ENCODE measurements around the gene SH3RF3.

SH3RF3 gene

DNA sequence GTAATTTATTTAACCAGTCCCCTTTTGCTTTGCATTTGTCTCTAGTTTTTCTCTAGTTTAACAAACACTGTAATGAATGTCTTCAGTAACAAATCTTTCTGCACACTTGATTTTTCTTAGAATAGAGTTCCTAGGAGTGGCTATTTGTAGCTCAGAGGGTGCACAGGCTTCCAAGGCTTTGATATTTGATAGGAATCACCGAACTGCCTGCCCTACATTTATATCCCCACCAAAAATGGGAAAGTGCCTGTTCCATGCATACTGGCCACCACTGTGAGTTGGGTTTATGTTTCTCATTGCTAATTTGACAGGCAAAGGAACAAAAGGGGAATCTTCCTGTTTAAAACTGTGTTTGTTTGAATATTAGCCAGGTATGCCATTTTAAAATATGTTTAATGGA lies 238.7 kb downstream of the SH3RF3 start:
- DNase-seq: no peak

DNA sequence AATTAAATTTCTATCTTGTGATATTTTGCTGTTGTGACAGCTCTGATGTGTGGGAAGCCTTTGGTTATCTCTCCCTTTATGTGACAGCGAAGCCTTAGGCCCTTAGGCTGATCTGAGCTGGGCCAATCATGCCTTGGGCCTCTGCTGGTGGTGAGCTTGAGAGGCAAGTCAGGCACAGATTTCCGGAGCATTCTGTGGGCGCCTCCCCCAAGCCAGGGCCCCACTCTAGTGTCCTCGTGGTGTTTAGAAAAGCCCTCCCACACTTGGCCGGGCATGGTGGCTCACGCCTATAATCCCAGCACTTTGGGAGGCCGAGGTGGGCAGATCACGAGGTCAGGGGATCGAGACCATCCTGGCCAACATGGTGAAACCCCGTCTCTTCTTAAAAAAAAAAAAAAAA lies 239.8 kb downstream of the SH3RF3 start:
- no peak for DNase-seq

DNA sequence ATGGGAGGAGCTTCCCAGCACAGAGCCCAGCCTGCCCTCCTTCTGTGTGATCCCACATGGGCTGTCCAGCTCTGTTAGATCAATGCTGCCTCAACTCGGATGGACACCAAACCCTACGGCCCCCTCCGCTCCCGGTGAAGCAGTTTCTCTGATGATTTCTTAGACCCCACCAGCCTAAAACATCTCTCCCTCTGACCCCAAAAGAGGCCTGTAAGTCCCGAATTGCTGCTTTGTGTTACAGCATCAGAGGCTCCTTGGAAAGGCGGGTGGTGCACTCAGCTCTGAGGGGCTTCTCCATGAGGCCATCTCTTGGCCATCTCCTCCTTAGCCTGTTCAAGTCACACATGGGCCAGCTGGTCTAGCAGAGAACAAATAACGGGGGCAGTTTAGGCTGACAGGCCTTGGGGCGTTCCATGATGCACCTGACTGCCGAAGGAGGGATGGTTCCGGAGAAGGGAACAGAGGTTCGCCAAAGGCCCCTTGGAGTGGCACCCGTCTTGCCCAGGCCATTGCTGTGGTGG lies 240.7 kb downstream of the SH3RF3 start:
- DNase-seq: no peak

DNA sequence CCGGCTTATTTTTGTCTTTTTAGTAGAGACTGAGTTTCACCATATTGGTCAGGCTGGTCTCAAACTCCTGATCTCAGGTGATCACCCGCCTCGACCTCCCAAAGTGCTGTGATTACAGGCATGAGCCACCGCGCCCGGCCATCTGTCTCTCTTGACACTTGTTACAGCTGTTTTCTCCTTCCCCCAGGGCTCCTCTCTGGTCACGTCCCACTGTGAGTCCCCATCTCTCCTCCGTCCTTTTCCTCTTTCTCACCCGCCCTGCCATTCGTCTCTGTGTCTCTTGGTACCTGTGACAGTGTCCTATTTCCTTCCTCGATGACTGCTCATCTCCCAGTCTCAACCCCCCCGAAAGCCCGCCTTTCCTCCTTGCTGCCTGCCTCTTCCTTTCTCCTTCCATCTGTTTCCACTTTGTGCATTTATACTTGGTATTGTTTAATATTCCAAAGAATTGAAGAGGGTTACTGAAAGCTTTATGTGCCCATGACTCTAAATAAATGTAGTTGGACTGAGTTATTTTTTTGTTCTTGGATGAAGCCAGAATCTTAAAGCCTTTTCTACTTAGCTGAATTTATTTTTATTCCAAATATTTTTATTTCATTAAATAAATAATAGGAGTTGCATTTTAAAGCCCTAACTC lies 241.5 kb downstream of the SH3RF3 start:
- no peak for DNase-seq

DNA sequence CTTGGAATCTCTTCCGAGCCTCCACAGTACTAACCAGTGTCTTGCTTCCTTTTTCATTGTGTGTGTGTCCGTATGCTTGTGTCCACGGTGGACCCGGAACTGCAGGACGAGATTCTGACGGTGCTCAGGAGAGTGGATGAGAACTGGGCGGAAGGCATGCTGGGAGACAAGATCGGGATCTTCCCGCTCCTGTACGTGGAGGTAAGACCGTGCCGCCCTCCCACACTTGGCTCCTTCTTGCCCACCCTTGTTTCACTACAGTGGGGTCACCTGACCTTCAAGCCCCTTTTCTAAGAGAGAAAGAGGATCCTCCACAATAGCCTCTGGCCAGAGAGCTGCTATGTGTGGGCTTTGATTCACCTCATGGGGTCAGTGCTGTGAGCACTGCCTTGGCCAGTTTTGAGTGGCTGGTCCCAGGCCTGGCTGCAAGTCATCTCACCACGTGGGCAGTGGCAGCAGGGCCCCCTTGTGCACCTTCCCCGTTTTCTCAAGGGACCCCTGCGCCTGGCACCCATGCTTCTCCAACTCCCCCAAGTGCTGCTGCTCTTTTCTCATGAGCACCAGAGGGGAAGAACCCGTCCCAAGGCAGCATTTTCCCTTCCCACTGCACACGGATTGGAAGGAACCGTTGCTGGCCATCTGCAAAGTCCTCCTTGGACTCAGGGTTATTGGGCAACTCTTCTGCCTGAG lies 242.6 kb downstream of the SH3RF3 start:
- DNase-seq: no peak

DNA sequence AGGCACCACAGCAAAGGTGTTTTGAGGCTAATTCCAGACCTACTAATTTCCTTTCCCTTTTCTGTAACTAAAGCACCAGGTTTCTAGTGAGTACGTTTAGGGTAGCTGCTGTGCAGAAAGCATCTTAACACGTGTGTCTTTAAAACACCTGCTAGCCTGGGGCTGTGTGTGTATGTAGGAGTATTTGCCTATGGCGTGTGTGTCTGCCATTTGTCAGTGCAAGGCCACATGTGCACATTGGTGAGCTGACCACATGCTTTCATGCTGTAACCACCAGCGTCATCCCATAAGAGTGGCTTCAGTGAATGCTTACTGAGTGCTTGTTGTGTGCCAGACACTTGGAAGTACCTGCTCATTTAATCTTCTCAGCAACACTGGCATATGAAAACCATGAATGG lies 243.2 kb downstream of the SH3RF3 start:
- DNase-seq: no peak

DNA sequence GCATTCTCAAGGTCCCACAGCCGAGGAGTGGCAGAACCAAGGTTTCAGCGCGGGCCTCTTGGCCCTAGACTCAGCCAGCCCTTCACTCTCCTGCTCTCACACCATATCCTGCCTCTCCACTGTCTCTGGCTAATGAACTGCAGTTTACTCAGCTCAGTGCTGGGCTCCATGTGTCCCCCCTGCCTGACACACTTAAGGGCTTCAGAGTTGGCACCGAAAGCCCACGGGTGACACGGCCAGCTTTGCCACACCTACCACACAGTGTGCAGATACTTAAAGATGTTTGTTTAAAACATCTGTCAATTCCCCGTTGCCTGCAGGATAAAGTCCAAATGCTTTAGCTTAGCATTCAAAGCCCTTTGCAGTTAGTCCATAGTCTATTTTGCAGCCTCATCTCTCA lies 243.6 kb downstream of the SH3RF3 start:
- no peak for DNase-seq

DNA sequence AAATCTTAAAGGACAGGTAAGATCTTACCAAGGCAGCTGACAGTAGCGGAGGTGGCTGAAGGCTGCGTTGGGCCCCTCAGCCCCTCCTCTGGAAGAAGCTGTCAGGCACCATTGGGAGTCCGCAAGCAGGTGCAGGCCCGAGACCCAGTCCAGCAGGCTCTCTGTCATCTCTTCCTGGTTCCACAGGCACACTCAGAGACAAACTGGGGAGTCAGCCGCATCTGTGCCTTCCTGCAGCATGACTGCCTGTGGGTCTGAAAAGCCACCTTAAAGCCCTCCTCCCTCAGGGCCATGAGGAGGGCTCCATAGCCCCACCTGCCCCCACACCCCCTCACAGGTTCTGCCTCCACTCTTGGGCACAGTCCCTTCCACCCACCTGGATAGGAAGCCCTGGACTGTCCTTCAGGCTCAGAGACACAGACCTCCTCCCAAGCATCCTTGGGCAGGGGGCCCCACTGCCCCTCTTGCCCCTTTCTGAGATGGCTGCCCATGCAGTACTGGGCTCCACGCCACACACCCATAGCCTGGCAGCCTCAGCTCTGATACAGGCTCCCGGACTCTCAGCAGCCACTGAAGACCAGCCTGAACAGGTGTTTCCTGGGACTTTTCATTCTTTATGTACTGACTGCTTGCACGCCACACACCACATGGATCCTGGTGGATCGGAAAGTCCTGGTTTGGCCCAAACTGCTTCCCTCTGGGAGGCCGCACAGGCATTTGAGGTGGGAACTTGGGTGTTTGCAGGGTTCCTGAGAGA lies 245.0 kb downstream of the SH3RF3 start:
- no peak for DNase-seq

DNA sequence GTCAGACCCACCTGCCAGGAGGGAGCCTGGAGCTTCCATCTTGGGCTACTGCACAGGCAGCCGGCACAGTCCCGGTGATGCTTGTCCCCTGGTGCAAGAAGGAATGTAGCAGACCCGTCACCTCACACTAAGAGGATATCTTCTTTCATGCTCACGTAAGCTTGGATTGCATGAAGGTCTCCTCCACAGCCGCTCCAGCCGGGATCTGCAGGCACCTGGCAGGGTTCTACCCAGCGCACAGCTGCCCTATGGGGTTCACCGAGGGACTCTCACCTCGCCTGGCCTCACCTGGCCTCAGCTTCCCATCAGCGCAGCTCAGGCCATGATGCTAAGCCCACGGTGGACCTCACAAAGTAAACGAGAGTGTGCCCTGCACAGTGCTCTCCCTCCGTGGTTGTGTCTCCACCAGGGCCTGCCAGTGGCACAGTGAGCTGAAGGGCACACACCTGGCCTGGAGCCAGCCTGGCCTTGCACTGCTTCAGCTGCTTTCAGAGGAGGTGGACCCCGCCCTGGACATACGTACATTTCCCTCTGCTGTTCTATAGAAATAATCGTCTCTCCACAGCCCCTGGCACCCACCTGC lies 245.6 kb downstream of the SH3RF3 start:
- no peak for DNase-seq

DNA sequence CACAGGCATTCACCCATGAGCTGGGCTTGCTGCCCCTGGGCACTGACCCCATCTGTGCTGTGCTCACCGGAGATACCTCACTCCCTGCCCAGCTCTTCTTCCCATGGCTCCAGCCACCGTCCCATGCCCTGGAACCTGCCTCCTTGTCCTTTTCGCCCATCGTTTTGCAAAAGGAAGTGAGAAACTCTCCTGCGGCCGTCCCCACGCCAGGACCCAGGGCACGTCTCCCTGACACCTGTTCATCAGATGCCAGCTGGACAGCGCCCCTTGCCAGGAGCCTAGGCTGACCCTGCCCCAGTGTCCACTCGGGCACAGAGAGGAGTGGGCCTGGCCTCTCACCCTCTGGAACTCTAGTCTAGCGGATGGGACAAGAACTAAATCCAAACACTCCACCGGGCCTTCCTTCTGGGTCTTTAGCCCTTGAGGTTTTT lies 246.1 kb downstream of the SH3RF3 start:
- DNase-seq: no peak

DNA sequence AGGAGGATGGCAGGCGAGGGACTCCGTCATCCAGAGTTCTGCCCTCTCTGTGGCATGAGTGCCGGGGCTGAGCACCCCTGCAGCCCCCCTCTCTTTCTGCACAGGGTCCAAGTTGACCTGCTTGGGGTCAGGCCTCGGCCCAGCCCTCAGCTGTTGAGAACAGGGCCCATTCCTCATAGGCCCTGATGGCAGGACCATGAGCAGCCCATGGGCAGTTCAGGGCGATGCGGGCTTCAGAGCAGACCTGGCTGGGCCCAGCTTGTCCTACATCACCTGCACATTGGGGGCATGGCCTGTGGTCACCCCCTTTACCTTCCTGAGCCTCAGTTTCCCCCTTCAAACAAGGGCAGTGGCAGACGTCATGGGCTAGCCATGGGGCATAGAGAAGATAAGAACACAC lies 246.7 kb downstream of the SH3RF3 start:
- no peak for DNase-seq

DNA sequence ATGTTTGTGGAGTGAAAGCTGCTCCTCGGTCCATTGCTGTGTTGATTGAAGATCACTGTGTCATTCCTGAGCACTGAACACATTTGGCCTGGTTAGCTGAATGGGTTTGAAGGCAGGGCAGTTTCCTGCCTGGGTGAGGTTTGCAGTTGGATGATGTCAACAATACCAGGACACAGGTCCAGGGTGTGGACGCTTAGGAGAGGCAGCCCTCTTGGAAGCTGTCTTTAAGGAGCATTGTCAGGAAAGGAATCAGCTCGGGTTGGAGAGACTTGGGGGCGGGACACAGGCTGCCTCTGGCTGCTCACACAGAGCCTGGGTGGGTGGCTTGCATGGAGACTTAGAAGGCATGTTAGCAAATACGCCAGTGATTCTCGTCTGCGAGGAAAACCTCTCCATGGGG lies 247.1 kb downstream of the SH3RF3 start:
- DNase-seq: no peak

DNA sequence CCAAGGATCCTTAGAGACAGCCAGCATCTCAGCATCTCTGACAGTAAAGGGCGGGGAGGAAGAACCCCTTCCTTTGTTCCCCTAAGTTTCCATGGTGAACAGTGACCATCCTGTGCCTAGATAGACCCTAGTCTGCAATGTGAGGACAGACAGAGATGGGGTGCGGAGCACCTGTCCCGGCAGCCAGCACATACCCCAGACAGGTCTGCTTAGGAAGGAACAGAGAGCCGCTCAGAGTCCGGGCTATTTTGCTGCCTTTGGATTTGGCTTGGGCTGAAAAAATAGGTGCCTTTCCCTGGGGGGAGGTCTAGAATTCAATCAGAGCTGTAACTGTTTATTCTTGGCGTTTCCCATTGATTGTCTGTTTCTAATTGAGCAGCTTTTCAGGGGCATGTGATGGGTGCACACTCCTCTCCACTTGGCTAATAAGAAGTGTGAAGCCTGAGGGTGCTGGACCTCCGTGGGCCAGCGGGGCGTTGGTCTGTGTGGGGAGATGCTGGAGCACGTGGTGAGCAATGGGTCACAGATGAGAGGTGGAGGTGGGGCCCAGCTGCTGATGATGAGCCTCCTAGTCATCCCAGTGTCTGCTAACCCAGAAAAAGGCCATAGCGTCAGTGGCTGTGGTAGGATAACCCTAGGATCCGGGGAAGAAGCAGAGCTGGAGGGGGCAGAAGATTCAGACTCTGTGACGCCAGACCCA lies 247.9 kb downstream of the SH3RF3 start:
- no peak for DNase-seq

DNA sequence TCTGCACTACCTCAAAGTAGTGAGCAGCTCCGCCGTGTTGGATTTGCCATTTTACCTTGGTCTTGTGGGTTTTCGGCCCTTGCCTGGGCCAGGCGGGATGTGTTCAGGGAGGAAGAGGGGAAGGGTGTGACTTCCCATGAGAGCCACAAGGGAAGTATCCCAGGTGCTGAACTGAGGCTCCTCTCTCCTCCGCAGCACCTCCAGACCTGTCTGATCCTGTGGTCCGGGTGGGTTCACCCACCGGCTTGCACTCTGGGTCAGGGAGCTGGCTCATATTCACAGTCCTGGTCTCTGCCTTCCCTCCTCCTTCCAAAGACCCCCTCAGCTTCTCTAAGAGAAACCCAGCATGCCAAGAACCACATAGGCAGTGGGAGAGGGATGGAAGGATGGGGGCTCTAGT lies 249.0 kb downstream of the SH3RF3 start:
- no peak for DNase-seq

DNA sequence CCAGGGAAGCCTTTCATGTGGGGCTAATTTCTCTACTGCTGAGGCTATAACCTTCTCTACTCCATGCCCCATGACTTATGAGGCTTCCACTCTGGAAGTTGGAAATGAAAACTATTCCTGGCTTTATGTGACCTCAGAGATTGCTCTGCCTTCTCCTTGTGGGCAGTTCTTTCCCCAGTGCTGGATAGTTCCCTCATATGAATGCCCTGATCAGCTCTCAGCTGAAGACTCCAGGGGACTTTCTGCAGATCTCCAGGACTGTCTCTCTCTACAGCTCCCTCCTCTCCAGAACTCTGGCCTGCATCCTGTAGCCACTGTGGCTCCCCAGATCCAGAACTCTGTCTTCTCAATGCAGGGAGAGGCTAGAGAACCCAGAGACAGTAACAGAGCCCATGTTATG lies 249.7 kb downstream of the SH3RF3 start:
- no peak for DNase-seq

DNA sequence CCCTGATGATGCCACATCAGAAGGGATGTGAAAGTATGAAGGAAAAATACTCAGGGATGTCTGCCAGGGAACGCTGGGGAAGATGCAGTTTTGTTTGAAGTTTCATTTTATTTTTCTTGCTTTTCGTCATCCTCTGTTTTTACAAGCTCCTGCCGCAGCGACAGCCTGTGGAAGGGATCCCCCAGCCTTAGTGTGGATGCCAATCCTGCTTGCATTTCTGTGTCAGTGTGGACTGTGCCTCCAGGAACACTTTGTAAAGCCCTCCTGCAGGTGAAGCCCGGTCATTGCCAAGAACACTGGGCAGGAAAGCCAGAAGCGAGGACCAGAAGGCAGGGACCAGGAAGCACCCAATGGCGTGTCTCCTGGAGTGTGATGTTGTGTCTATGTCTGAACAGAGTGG lies 250.5 kb downstream of the SH3RF3 start:
- no peak for DNase-seq

DNA sequence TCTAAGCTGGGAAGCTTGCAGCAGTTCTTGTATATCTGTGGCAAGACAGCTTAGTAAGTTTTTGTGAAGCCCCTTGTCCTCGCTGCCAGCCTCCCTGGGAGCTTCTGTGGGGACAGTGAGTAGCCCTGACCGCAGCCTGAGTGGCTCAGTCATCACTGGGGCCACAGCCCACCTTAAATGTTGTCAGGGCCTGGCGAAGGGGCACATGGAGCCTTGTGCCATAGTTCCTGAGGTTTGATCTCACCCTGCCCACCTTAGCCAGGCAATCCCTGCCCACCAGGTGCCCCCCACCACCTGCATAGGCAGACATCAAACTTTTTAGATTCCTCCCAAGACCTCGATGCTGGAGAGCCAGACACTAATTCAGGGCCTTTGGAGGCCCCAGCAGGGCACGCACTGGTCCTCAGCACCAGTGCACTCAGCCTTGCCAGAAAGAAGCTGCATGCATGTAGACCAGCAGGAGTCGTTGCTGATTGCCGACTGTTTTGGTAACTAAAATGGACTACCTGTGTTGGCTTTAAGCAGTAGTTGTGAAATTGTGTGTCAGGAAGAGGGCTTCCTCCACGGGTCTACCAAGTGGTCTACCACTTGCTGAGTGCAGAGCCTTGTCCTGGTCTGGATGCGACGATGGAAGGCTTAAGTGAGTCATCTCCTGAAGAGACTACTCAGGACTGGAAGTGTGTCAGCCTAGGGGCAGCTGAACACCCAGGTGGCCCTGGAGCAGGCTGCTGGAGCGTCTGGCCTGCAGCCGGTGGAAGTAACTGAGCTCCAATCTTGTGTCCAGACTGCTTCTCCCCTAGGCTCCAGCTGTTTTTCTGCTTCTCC lies 251.7 kb downstream of the SH3RF3 start:
- no peak for DNase-seq

DNA sequence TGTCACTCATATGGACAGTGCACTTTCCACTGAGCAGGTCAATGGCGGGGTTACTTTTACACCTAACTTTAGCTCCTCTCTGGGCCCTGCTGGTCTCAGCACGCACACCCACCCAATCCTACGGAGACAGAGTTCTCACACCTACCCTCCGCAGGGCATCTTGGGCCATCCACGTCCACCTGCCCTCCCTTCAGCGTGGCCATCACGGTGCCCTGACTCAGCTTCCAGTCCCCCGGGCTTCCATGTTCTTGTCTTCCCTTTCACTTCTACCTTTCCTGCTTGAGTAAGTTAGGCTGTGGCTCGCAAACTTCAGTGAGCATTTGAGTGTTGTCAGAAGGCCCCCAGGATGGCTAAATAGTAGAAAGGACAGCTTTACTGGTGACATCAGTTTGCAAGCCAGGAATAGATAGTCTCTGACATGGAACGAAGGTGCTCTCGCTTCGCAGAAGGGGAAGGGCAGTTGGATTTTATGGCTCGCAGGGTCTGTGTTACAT lies 252.4 kb downstream of the SH3RF3 start:
- DNase-seq: no peak

DNA sequence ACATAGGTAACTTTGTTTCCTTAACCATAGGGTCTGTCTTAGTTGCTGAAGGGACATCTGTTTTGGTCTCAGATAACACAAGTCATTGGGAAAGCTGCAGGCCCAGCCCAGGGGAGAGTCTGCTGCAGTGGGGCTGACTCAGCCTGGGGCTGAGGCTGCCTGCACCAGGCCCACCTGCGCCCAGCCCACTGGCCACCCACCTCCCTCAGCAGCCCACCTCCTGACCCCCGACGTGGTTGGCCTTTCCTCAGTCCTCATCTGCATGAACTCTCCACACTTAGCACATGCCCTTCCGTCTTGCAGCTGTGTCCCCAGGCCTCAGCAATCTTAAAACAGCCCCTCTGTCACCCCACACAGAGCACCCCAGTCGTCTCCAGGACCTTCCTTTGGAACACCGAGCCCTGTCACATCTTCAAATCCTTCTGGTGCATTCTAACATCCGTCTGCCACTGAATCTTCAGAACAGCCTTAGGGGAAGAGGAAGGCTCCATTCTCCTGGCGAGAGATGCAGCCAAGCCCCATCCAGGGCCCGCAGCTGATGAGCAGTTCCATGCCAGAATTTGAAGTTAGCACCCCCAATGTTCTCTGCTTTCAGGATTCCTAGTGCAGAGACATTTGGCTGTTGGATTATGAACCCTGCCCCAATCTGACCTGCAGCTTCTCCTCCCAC lies 253.4 kb downstream of the SH3RF3 start:
- no peak for DNase-seq

DNA sequence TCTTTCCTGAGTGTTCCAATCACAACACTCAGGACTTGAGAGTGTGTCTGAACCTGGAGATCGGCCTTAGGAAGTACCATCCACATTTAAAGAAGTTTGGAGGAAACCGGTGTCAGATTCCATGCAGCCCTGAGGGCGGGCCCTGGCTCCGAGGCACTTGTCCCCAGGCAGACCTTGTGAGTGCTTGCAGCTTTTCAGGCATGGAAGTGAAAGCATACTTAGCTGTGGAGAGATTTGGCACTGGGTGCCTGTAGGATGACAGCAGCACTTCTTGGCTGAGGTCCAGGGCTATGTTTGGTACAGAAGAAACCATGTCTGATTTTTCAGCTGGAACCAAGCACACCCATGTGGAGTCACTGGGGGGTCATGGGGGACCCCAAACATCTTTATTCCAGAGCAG lies 253.9 kb downstream of the SH3RF3 start:
- DNase-seq: no peak

All from activated CD4-positive, alpha-beta T cell treated with anti-CD3 and anti-CD28 coated beads, Interleukin-2, amount 50 U/mL, for 48 hours (primary cell).